Uterus (tissue), 2 donors: ENCODE measurements around the gene USP40.

ENCODE experiments used
- CTCF ChIP-seq, 4 experiments: fragments of 200-600 bp in 2 of 4; fragments of 450-650 bp in 2 of 4; sonication (generic) in 2 of 4; IDR thresholded peaks; one replicate each; pipeline ENCODE4 v1.5.1; 2016 to 2019; ENCODE audit warnings: antibody characterized with exemption in 4 of 4, mild to moderate bottlenecking in 2 of 4, moderate library complexity in 1 of 4
- POLR2A ChIP-seq, 2 donors: fragments of 450-650 bp; IDR thresholded peaks; one replicate each; pipeline ENCODE4 v1.6.1; 2016; ENCODE audit warnings: antibody characterized with exemption in 2 of 2, mild to moderate bottlenecking in 1 of 2, moderate library complexity in 1 of 2

- no peak for TF ChIP-seq CTCF (IDR thresholded peaks at IDR 0.05)
- no peak for TF ChIP-seq POLR2A (IDR thresholded peaks at IDR 0.05)
Measured at GRCh38 chr2:233438573-233439147, 127.9 kb downstream of the USP40 start.
